Measurements from ENCODE around the gene CYGB. TPM values are rescaled to one million over a fixed set of nuclear protein-coding genes. Genes with fewer than 3 reads are reported as not detected.

The CYGB gene
- total RNA-seq, 1 donor: 39.1 TPM

GRCh38 chr17:76539631-76540271 lies 2.2 kb upstream of the CYGB start, which contains the start of gene PRCD:
PRCD (plus strand) TSS chr17:76540044; CDS start chr17:76540142, 98 bp downstream.
- H3K27ac ChIP-seq (ENCODE audit: low read depth, low read length): peak within 1 kb of the TSS; percentile 69
- peaks cover 3% of the 10 kb centered on the region for H3K79me2 ChIP-seq (ENCODE audit: insufficient read depth, low read length)
- no peaks in the 10 kb centered on the region for H4K20me1 ChIP-seq (ENCODE audit: insufficient read depth, low read length)
- H2AFZ ChIP-seq (ENCODE audit: low read length): peak within 1 kb of the TSS; percentile 94
- no peaks in the 10 kb centered on the region for H3K9me3 ChIP-seq (ENCODE audit: low read depth, low read length)
- DNase-seq (ENCODE audit: insufficient read length, low spot score, missing footprints): peak; percentile 80
- no peaks in the 10 kb centered on the region for H3K36me3 ChIP-seq (ENCODE audit: insufficient read depth, low read length)
- H3K4me1 ChIP-seq (ENCODE audit: insufficient read depth, low read length): peaks cover 19% of the 10 kb centered on the region
- TF ChIP-seq CTCF (IDR thresholded peaks at IDR 0.05; ENCODE audit: extremely low read depth, low read depth, low read length): peak; percentile 18
- peaks cover 24% of the 10 kb centered on the region for H3K27me3 ChIP-seq (ENCODE audit: insufficient read depth, low read length)
- peak within 1 kb of the TSS; percentile 72 for H3K4me3 ChIP-seq (ENCODE audit: insufficient read depth, low read length)
- H3K4me2 ChIP-seq (ENCODE audit: insufficient read depth, low read length): peak within 1 kb of the TSS; percentile 88

GRCh38 chr17:76538941-76539570 lies 1.5 kb upstream of the CYGB start:
- no peaks in the 10 kb centered on the region for H3K36me3 ChIP-seq (ENCODE audit: insufficient read depth, low read length)
- H3K4me2 ChIP-seq (ENCODE audit: insufficient read depth, low read length): peak overlapping the region; percentile 67
- peaks cover 24% of the 10 kb centered on the region for H3K27me3 ChIP-seq (ENCODE audit: insufficient read depth, low read length)
- H3K9me3 ChIP-seq (ENCODE audit: low read depth, low read length): no peaks in the 10 kb centered on the region
- H3K4me1 ChIP-seq (ENCODE audit: insufficient read depth, low read length): peaks cover 19% of the 10 kb centered on the region
- no peak overlapping the region for H3K4me3 ChIP-seq (ENCODE audit: insufficient read depth, low read length)
- H3K27ac ChIP-seq (ENCODE audit: low read depth, low read length): no peak overlapping the region
- no peaks in the 10 kb centered on the region for H4K20me1 ChIP-seq (ENCODE audit: insufficient read depth, low read length)
- DNase-seq (ENCODE audit: insufficient read length, low spot score, missing footprints): peak; percentile 86
- peaks cover 3% of the 10 kb centered on the region for H3K79me2 ChIP-seq (ENCODE audit: insufficient read depth, low read length)
- TF ChIP-seq CTCF (IDR thresholded peaks at IDR 0.05; ENCODE audit: extremely low read depth, low read depth, low read length): no peak
- H2AFZ ChIP-seq (ENCODE audit: low read length): no peak overlapping the region

GRCh38 chr17:76538281-76538931 lies 897 bp upstream of the CYGB start:
- Histone ChIP-seq H2AFZ (ENCODE audit: low read length) (no peak overlapping the region), H3K4me1 (ENCODE audit: insufficient read depth, low read length) (peaks cover 19% of the 10 kb centered on the region), H3K9me3 (ENCODE audit: low read depth, low read length) (no peaks in the 10 kb centered on the region), H4K20me1 (ENCODE audit: insufficient read depth, low read length) (no peaks in the 10 kb centered on the region), H3K4me2 (ENCODE audit: insufficient read depth, low read length) (peak overlapping the region; percentile 67), H3K79me2 (ENCODE audit: insufficient read depth, low read length) (peaks cover 3% of the 10 kb centered on the region), H3K27ac (ENCODE audit: low read depth, low read length) (no peak overlapping the region), H3K27me3 (ENCODE audit: insufficient read depth, low read length) (peaks cover 23% of the 10 kb centered on the region), H3K4me3 (ENCODE audit: insufficient read depth, low read length) (peak overlapping the region; percentile 71), H3K36me3 (ENCODE audit: insufficient read depth, low read length) (no peaks in the 10 kb centered on the region)
- DNase-seq (ENCODE audit: insufficient read length, low spot score, missing footprints): peak; percentile 93
- no peak for TF ChIP-seq CTCF (IDR thresholded peaks at IDR 0.05; ENCODE audit: extremely low read depth, low read depth, low read length)

- Histone ChIP-seq H3K4me2 (ENCODE audit: insufficient read depth, low read length) (peak overlapping the region; percentile 78), H2AFZ (ENCODE audit: low read length) (peak overlapping the region; percentile 35)
Observed at GRCh38 chr17:76537288-76537577, 276 bp downstream of the CYGB start.

More at GRCh38 chr17:76537288-76537577, 276 bp downstream of the CYGB start:
- TF ChIP-seq CTCF (IDR thresholded peaks at IDR 0.05; ENCODE audit: extremely low read depth, low read depth, low read length): no peak
- H3K27ac ChIP-seq (ENCODE audit: low read depth, low read length): peak overlapping the region; percentile 37
- peaks cover 3% of the 10 kb centered on the region for H3K79me2 ChIP-seq (ENCODE audit: insufficient read depth, low read length)
- H3K9me3 ChIP-seq (ENCODE audit: low read depth, low read length): no peaks in the 10 kb centered on the region
- peak overlapping the region; percentile 71 for H3K4me3 ChIP-seq (ENCODE audit: insufficient read depth, low read length)
- H3K36me3 ChIP-seq (ENCODE audit: insufficient read depth, low read length): no peaks in the 10 kb centered on the region
- H3K4me1 ChIP-seq (ENCODE audit: insufficient read depth, low read length): peaks cover 19% of the 10 kb centered on the region
- H3K27me3 ChIP-seq (ENCODE audit: insufficient read depth, low read length): peaks cover 18% of the 10 kb centered on the region
- no peaks in the 10 kb centered on the region for H4K20me1 ChIP-seq (ENCODE audit: insufficient read depth, low read length)
- peak; percentile 99 for DNase-seq (ENCODE audit: insufficient read length, low spot score, missing footprints)
